NCI-H524 treated with DMSO at 0.1 percent for 48 hours (cell line): ENCODE measurements around the gene SMG1.
"Not testable (repeated sequence)": the region's sequence is repeated elsewhere in the genome, so short reads cannot be mapped to it uniquely, and the experiment has no call there.

Experiments used
- DNase-seq: peaks from one replicate; lab custom pipeline; 2025; lab: John Stamatoyannopoulos, UW

Gene SMG1

DNA sequence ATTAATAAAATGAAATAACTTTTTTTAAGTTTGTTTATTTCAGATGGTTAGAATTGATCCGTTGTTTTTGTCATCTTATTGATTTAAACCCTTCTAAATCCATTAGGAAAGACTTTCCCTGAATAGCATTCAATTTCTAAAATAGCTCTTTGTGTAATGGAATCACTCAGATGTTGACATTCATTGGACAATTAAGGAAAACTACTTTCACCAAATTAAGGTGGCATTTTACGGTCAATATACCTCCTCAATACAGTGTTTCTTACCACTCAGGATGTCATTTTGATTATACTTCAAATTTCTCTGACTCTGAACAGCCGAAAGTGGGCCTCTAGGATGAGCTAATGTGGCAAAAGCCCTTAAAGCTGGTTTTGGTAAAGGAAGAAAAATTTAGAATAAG lies 126.7 kb downstream of the SMG1 start:
- DNase-seq: no peak

DNA sequence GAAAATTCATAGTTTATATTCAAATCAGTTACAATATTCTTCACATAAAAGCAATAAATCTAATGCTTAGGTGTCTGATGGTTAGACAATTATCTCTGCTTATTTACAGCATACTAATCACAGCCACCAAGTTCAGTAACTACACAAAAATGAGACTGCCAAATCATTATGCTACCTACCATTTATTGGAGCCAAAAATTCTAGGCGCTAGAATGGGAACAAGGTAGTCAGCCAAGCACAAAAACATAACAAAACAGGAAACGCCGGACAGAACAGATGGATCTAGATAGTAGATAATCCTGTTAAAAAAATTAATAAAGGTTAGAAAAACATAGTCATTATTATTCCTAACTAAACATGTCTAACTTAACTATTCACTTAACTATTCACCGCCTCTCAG lies 128.5 kb downstream of the SMG1 start:
- DNase-seq: no peak

DNA sequence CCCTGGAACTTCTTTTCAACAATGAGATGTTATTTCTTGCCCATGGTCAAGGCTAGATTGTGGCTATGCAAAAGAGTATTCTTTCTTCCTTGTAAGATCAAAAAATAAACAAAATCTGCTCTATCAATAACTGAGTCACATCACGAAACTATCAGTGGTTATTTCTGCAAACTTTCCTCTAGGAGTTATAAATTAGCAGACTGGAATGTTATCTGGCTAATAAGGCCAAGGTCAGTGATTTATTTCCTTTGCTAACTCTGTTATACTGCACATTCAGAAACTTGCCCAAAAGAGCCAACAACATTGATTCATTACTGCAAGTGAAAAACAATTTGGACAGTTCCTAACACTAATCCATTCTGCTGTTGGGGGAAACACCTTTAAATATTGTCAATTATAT lies 129.8 kb downstream of the SMG1 start:
- DNase-seq: no peak

DNA sequence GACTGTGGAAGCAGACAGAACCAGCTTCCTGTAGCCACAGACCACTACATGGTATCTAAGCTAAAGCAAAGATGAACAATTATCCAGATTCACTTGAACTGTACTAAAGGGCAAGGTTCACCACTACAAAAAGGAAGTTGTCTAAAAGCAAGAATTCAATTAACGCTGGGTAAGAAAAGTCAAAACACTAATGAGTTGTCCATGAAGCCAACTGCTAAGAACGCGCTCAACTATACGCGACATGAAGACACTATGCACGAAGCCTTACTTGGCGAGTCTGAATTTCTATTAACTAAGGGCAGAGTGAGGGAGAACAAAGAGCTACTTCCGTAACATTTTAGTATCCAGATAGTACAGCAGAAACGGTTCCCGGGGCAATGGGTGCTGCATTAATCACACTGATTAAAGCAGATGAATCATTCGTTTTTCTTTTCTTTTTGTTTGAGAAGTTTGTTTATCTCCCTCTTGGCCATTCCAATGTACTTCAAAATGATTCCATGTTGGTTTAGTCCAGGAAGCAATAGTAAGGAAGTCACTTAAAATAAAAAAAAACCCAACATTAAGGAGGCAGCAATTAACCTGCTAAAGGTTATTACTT lies 133.3 kb downstream of the SMG1 start:
- DNase-seq: no peak

DNA sequence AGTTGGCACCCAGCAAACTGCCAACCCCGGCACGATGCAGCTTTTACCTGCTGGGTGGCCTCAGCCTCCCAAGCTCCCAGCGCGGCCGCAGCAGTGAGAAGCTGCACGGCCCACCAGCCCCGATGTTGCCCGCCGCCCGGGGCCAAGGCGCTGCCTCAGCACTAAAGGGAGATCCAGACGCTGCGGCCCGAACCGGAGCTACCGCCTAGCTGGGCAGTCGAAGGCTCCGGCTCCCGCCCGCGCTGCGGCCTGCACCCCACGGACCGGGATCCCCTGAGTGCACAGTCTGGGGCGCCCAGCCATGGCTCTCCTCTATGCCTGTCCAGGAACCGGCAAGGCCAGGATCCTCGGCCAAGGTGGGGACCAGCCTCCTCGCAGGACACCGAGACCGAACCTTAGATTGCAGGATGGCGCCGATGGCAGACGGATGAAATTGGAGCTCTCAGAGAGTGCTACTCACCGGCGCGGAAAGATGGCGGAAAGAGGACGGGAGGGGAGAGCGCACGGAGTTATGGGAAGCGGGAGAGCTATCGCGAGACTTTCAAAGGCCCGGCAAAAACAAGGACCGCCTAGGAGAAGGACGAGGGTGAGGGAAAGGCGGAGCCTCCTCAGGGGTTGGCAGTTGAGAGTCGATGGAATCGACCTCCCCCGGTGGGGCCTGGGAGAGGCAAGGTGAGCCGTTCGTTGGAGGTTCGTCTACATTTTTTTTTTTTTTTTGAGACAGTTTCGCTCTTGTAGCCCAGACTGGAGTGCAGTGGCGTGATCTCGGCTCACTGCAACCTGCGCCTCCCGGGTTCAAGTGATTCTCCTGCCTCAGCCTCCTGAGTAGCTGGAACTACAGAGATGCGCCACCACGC lies 136.1 kb downstream of the SMG1 start, which contains the start of gene RPS15A:
Gene RPS15A (minus strand): TSS at position 485 of the 857 bp plus-strand sequence. CDS start 1,221 bp downstream, outside the sequence.
- DNase-seq: peak; percentile 86

DNA sequence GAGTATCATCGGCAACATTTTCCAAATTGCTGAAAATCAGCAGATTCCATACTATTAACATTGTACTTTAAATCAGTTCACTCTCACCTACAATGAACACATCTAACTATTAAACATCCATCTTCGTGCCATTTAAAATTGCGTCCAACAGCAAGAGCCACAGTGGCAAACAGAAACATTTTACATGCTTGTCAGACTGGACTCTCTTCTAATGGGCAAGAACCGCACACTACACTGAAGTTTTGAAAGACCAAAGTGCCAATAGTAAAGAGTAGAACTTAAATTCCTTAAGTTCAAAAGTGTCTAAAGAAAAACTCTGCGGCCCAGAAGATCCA lies 136.7 kb downstream of the SMG1 start:
- no peak for DNase-seq

DNA sequence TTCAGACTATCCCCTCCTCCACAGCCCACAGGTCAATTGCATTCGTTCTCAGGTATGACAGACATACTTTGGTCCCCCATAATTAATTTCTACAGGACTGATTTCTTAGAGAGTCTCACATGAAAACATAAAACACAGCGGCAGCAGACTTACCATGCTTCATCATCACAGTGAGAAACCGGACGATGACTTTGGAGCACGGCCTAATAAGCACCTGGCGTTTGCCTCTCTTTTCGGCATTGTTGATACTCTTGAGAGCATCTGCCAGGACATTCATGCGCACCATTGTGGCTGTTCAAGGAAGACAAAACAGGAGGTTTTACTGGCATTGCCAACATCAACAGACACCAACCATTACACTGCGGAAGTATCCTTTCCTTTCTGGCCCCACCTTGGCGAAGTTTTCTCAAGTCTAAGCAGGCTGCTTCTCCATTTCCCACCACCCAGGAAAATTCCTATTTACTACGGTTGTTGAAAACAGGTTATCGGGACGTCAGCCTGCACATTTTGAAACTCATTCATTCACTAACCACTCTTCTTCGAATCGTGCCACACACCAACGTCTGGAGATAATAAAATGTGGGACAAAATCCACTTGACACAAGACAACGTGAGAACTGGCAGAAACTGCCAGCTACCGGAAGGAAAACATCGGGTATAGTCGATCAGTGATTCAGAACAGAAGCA lies 137.2 kb downstream of the SMG1 start:
- DNase-seq: no peak

DNA sequence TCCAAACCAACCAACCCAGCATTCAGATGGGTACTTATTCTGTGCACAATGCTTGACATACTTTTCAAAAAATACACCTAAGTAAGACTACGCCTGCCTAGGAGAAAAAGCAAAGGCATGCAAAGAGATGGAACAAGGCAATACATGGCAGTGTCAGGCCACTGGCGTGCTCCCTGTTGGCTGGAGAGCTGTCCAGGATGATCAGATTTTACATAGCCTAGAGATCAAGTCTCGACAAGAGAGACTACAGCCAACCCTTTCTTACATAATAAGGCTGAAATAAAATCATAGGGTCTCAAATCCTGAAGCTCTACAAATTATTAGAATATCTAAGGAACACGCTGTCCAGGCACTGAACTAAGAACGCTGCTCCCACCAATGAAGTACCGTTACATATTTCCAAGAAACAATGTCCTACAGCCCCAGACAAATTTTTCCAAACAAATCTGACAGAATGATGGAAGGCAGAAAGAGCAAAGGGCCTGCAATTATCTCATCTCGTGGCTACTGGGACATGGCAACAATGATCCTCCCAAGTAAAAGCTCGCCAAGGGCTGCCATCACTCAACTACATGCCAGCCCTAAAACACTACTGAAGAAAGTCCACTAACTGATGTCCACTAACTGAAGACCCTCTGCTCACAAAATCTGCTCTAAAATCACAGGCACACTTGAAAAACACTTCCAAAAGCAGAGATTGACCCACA lies 141.1 kb downstream of the SMG1 start:
- no peak for DNase-seq

DNA sequence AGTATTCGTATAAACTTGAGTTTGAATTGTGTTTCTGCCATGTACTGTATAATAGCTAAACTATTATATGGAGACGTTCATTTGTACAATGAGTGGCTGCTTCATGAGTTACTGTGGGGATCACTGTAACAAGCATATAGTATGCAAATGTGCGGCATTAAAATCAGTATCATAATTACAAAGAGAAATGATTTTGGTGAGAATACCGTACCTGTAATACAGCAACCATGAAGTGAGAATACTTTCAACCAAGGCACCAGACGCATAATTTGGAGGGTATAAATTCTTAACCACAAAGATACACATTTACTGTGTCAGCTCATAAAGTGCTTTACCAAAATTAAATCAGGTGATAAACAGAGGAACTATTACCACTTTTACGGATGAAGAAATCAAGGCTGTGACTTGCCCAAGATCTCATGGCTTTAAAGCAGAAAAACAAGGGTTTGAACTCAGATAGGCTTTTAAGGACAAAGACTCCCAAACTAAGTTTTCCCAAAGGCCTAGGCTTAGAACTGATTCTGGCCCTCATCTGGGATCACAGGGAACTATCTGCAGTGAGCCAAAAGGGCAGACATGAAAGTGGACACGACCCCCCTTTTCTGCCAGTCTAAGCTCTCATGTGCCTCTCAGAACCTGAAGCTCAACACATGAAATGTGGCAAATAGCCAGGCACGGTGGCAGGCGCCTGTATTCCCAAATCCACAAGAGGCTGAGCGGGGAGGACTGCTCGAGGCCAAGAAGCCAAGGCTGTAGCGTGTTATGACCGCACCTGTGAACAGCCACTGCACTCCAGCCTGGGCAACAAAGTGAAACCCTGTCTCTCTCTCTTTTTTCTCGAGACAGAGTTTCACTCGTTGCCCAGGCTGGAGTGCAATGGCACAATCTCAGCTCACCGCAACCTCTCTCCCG lies 142.5 kb downstream of the SMG1 start:
- no peak for DNase-seq

DNA sequence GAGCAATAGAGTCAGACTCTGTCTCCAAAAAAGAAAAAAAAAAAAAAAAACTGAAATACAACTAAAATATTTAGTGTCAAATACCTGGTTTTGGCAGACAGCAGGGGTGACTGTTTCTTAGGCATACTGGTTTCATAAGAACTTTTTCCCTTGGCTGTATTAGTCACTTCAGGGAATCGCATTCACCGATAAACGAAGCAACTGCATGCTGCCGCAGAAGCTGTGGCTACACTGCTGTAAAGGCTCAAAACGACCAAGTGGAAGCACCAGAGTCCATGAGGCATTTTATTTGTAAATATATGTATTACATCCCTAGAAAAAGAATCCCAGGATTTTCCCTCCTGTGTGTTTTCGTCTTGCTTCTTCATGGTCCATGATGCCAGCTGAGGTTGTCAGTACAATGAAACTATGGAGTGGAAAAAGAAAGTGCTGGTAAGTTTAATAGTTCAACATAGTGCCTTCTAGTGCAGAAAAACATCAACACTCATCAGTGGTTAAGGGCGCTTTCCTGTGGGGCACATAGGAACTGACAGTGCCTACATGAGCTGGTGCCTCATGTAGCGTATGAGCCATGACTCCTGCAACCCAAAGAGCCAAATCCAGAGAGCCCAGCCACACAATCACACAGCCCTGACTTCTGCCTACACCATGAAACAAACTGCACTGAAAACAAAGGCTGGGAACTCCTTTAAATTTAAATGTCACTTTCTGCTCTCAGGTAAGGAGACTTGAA lies 143.3 kb downstream of the SMG1 start:
- DNase-seq: no peak

DNA sequence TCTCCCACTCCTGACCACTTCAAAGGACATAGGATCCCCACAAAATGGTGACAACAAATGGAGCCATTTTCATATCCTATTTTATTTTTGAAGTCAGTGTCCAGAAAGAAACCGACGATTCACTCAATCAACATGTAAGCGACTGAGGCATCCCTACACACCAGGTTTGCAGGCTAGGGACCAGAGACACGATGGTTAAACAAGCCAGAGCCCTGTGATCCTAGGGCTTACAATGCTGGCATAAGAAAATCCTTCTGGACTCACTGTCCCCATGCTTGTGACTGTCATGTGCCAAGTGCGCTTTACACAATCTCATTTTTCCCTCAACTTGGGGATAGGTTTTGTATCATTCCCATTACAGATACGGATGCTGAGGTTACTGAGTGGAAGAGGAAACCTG lies 145.0 kb downstream of the SMG1 start:
- DNase-seq: not testable (repeated sequence)

DNA sequence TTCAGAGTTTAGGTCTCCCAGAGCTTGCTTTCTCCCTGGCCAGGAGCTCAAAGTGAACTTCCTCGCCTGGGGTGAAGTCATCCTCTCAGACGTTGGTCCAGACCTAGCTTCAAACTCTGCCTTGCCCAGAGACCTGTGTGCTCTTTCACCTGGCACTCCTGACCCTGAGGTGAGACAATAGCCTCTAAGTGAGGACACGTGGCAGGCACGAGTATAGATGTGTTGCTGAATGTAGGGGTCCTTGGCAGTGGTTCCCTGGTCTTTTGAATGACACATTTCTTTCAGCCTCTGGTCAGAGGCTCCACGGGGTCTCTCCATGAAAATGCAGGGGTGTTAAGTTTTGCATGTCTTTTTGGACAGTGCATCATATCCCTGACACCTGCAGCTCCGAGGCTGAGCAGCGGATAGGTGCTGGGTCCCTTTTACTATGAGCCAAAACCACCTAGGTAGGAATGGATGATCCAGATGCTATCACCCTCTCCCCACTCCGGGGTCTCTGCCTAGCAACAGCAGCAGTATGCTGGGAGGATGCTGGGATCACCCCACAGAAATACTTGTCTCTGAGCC lies 145.7 kb downstream of the SMG1 start:
- not testable (repeated sequence) for DNase-seq

DNA sequence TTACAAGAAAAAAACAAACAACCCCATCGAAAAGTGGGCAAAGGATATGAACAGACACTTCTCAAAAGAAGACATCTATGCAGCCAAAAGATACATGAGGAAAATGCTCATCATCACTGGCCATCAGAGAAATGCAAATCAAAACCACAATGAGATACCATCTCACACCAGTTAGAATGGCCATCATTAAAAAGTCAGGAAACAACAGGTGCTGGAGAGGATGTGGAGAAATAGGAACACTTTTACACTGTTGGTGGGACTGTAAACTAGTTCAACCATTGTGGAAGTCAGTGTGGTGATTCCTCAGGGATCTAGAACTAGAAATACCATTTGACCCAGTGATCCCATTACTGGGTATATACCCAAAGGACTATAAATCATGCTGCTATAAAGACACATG lies 148.5 kb downstream of the SMG1 start:
- DNase-seq: not testable (repeated sequence)

DNA sequence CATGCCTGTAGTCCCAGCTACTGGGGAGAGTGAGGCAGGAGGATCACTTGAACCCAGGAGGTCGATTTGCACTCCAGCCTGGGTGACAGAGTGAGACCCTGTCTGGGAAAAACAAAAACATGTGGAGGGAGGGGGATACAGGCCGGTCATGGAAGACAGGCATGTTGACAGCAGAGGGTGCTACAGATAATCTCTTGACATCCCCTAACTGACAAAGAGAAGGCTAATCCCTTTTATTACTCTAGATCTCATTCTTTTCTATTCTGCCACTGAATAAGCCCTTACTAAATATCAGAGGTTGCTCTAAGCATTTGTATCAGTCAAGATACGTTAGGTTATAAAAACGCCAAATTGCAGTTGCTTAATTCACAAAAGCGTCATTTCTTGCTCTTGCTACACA lies 149.9 kb downstream of the SMG1 start:
- not testable (repeated sequence) for DNase-seq

DNA sequence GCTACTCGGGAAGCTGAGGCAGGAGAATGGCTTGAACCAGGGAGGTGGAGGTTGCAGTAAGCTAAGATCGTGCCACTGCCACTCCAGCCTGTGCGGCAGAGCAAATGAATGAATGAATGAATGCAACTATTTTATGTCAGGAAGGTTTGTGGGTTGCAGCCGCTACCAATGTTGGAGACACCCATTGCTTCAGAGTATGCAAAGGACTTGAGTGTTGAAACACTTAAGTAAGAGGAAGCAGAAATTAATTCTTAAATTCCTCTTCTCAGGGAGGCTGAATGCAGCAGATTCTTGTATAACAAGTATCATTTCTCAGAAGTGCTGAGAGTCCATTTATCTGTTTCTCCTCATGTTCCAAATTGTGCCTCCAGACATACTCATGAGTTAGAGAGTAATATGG lies 151.6 kb downstream of the SMG1 start:
- DNase-seq: not testable (repeated sequence)

DNA sequence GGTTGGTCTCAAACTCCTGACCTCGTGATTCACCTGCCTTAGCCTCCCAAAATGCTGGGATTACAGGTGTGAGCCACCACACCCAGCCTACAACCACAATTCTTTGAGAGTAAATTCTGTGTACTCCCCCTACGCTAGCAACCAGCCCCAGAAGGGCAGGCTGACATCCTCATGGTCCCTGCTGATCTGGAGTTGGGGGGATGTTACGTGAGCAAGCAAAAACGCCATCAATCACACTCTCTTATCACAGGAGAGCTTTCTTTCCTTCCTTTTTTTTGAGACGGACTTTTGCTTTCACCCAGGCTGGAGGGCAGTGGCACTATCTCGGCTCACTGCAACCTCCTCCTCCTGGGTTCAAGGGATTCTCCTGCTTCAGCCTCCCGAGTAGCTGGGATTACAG lies 154.0 kb downstream of the SMG1 start:
- not testable (repeated sequence) for DNase-seq

DNA sequence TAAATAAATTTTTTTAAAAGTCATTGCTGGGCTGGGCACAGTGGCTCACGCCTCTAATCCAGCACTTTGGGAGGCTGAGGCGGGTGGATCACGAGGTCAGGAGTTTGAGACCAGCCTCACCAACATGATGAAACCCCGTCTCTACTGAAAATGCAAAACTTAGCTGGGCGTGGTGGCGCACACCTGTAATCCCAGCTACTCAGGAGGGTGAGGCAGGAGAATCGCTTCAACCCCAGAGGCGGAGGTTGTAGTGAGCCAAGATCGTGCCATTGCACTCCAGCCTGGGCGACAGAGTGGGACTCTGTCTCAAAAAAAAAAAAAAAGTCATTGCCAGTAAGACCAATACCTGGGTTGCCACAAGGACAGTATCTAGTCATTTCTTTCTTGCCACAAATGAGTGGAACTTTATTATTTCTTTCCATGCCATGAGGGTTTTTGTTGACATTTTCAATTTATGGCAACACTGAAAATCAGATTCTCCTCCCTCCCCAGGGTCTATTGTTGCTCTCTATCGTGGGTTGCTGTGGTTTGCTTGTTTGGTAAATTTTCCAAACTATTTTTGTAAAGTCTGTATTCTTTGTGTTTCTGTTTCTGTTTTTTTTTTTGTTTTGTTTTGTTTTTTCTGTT lies 155.8 kb downstream of the SMG1 start:
- not testable (repeated sequence) for DNase-seq

DNA sequence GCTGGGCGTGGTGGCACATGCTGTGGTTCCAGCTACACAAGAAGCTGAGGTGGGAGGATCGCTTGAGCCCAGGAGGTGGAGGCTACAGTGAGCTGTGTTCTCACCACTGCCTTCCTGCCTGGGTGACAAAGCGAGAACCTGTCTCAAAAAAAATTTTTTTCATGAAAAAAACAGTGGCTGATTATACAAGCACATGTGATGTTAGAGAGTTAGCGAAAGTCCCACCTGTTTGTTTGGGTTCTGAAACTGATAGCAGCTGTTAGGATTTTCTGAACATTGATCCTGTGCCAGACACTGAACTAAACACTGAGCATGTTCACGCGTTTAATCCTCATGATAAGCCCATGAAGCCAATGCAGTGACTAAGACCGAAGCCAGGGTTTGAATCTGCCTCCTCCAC lies 159.0 kb downstream of the SMG1 start:
- DNase-seq: peak; percentile 15

DNA sequence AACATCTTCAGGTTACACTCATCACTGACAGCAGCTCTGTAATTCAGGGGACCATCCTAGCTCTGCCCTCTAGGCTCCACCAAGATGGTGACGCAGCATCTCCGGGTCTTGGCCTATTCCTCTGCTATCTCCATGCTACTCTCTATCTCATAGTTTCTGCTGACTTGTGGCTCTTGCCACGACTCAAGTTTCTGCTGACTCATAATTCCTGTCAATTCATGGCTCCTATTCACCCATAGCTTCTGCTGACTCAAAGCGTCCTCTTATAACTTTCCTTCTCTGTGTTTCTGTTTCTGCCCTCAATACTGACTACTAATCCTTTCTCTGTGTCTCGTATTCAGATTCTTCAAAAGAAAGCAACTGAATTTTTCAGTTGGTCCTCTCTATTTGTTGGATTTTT lies 163.5 kb downstream of the SMG1 start:
- not testable (repeated sequence) for DNase-seq
